ENCODE results near the gene TGFBR2. TPM values are rescaled to one million over a fixed set of nuclear protein-coding genes. Genes with fewer than 3 reads are reported as not detected.

TGFBR2 gene
- total RNA-seq, 2 donors from 2014 or later, result 6.0 to 9.6 TPM

DNA sequence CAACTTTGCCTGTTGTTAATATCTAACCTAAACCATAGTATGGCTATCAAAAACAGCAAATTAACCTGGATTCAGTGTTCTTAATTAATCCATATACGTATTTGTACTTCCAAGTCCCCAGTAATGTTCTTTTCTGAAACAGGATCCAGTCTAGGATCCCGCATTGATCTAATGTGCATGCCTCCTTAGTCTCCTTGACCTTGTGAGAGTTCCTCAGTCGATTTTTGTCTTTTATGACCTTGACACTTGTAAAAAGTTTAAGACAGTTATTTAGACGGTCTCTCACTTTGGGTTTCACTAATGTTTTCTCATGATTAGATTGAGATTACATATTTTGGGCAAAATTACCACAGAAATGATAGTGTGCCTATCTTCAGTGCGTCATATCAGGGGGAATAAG, 69.4 kb downstream of the TGFBR2 start:
- H3K4me1 Mint-ChIP-seq, result peaks cover 36% of the 10 kb centered on the region
- no peak for DNase-seq
- Histone ChIP-seq H3K9ac (ENCODE audit: extremely low read depth, low read length, poor library complexity, severe bottlenecking) (no peak overlapping the region), H3K27me3 (ENCODE audit: control insufficient read depth, insufficient read depth, low read length, poor library complexity, severe bottlenecking) (no peaks in the 10 kb centered on the region), H3K36me3 (ENCODE audit: control insufficient read depth, insufficient read depth, low read length) (peaks cover 68% of the 10 kb centered on the region), H3K27ac (ENCODE audit: low read depth, low read length) (no peak overlapping the region), H3K4me1 (ENCODE audit: control insufficient read depth, insufficient read depth, low read length) (peaks cover 9% of the 10 kb centered on the region), H3K9me3 (ENCODE audit: control insufficient read depth, low read length) (no peaks in the 10 kb centered on the region), H3K4me3 (ENCODE audit: low read length) (no peak overlapping the region)
- TF ChIP-seq, protein P1, sequence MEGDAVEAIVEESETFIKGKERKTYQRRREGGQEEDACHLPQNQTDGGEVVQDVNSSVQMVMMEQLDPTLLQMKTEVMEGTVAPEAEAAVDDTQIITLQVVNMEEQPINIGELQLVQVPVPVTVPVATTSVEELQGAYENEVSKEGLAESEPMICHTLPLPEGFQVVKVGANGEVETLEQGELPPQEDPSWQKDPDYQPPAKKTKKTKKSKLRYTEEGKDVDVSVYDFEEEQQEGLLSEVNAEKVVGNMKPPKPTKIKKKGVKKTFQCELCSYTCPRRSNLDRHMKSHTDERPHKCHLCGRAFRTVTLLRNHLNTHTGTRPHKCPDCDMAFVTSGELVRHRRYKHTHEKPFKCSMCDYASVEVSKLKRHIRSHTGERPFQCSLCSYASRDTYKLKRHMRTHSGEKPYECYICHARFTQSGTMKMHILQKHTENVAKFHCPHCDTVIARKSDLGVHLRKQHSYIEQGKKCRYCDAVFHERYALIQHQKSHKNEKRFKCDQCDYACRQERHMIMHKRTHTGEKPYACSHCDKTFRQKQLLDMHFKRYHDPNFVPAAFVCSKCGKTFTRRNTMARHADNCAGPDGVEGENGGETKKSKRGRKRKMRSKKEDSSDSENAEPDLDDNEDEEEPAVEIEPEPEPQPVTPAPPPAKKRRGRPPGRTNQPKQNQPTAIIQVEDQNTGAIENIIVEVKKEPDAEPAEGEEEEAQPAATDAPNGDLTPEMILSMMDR (conservative IDR thresholded peaks at IDR 0.05), result no peak
- H3K36me3 Mint-ChIP-seq (ENCODE audit: low read depth), result peaks cover 68% of the 10 kb centered on the region
- no peak overlapping the region for H3K27ac Mint-ChIP-seq
- 92 to 96% methylated on average over 5 of the region's 5 CpGs for WGBS, 2 experiments (ENCODE audit: insufficient coverage in 1 of 2, insufficient read length in 1 of 2)
- H3K4me3 Mint-ChIP-seq, result no peak overlapping the region
- H3K27me3 Mint-ChIP-seq (ENCODE audit: insufficient read depth), result no peaks in the 10 kb centered on the region
- H3K9me3 Mint-ChIP-seq, result no peaks in the 10 kb centered on the region

DNA sequence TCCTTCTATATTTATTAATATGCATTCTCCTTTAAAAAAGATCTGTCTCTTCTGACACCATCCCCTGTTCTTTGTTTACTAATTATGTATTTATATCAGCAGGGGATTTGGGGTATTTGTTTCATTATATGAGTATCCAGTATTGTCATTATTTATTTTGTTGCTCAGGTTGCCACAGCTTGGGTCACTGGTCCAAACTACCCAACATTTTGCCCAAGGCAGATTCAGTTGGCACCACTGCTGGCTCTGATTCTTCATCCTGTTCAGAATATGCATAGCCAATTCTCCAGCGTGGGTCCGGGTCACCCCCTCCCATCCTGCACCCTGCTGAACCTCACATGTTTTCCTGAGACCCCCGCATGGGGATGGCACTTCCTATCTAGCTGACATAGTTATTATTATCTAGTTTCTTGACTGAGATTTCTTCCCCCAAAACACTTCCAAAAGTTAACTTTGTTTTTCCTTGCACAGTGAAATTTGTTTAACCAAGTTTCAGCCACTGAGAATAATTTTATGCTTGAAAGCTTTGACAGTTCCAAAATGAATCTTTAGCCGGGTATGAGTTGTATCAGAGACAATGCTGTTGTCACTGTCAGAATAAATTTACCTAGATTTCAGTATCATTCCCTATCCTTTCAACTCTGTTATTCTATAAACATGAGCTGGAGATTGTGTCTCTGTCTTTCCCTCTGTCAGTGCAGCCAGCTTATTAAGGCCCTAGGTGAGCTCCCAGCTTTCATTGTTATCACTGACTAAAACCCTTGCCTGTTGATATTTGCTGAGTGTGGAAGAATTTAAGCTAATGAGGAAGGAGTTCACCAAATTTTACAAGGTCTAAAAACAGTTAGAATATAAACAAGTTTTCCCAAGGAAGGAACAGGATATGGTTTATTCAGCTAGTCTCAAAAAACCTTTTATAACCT, 70.3 kb downstream of the TGFBR2 start:
- Mint-ChIP-seq H3K27me3 (ENCODE audit: insufficient read depth) (no peaks in the 10 kb centered on the region), H3K36me3 (ENCODE audit: low read depth) (peaks cover 60% of the 10 kb centered on the region), H3K4me1 (peaks cover 42% of the 10 kb centered on the region), H3K9me3 (no peaks in the 10 kb centered on the region), H3K4me3 (no peak overlapping the region), H3K27ac (no peak overlapping the region)
- H3K27me3 ChIP-seq (ENCODE audit: control insufficient read depth, insufficient read depth, low read length, poor library complexity, severe bottlenecking), result no peaks in the 10 kb centered on the region
- DNase-seq, result no peak
- H3K27ac ChIP-seq (ENCODE audit: low read depth, low read length), result no peak overlapping the region
- WGBS, 2 experiments (ENCODE audit: insufficient coverage in 1 of 2, insufficient read length in 1 of 2), result 90 to 100% methylated on average over 1 to 4 of the region's 4 CpGs
- H3K36me3 ChIP-seq (ENCODE audit: control insufficient read depth, insufficient read depth, low read length), result peaks cover 60% of the 10 kb centered on the region
- H3K9me3 ChIP-seq (ENCODE audit: control insufficient read depth, low read length), result no peaks in the 10 kb centered on the region
- H3K4me3 ChIP-seq (ENCODE audit: low read length), result no peak overlapping the region
- TF ChIP-seq, protein P1 (conservative IDR thresholded peaks at IDR 0.05), result no peak
- H3K9ac ChIP-seq (ENCODE audit: extremely low read depth, low read length, poor library complexity, severe bottlenecking), result no peak overlapping the region
- peaks cover 12% of the 10 kb centered on the region for H3K4me1 ChIP-seq (ENCODE audit: control insufficient read depth, insufficient read depth, low read length)

DNA sequence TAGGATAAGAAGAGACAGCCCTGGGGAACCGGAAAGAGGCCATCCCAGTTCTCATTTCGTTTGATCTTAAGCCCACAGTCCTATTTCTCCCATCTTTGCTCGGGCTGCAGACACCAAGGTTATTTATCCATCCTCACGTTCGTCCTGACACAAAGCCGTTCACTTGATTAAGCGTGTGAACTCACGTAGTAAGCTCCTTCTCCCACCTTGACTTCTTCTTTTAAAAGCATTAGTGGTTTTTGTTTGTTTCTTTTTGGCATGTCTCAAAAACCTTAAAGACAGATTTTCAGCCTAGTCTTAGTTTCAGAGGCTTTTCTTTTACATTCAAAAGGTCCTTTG, 70.9 kb downstream of the TGFBR2 start:
- peaks cover 54% of the 10 kb centered on the region for H3K36me3 ChIP-seq (ENCODE audit: control insufficient read depth, insufficient read depth, low read length)
- H3K4me3 Mint-ChIP-seq, result no peak overlapping the region
- no peaks in the 10 kb centered on the region for H3K9me3 ChIP-seq (ENCODE audit: control insufficient read depth, low read length)
- H3K27me3 Mint-ChIP-seq (ENCODE audit: insufficient read depth), result no peaks in the 10 kb centered on the region
- H3K36me3 Mint-ChIP-seq (ENCODE audit: low read depth), result peaks cover 54% of the 10 kb centered on the region
- TF ChIP-seq, protein P1 (conservative IDR thresholded peaks at IDR 0.05), result no peak
- H3K27ac Mint-ChIP-seq, result no peak overlapping the region
- H3K27ac ChIP-seq (ENCODE audit: low read depth, low read length), result no peak overlapping the region
- H3K9ac ChIP-seq (ENCODE audit: extremely low read depth, low read length, poor library complexity, severe bottlenecking), result no peak overlapping the region
- H3K27me3 ChIP-seq (ENCODE audit: control insufficient read depth, insufficient read depth, low read length, poor library complexity, severe bottlenecking), result no peaks in the 10 kb centered on the region
- no peak for DNase-seq
- 91 to 92% methylated on average over 8 of the region's 8 CpGs for WGBS, 2 experiments (ENCODE audit: insufficient coverage in 1 of 2, insufficient read length in 1 of 2)
- no peak overlapping the region for H3K4me3 ChIP-seq (ENCODE audit: low read length)
- H3K4me1 Mint-ChIP-seq, result peaks cover 42% of the 10 kb centered on the region
- peaks cover 12% of the 10 kb centered on the region for H3K4me1 ChIP-seq (ENCODE audit: control insufficient read depth, insufficient read depth, low read length)
- no peaks in the 10 kb centered on the region for H3K9me3 Mint-ChIP-seq

Data from endodermal cell (in vitro differentiated cells).